Vagina (tissue), 2 donors: Measurements from ENCODE around the gene GRM4.

Experiments
- CTCF ChIP-seq, 3 experiments: fragments of 450-650 bp in 2 of 3; fragments of 200-600 bp in 1 of 3; sonication (generic) in 1 of 3; IDR thresholded peaks; one replicate each; pipeline ENCODE4 v1.5.1; 2017 to 2019; ENCODE audit warnings: antibody characterized with exemption in 3 of 3, mild to moderate bottlenecking in 2 of 3, moderate library complexity in 2 of 3
- POLR2A ChIP-seq, 2 donors: fragments of 450-650 bp; IDR thresholded peaks; one replicate each; pipeline ENCODE4 v1.6.1; 2017; ENCODE audit warnings: antibody characterized with exemption in 2 of 2, mild to moderate bottlenecking in 2 of 2, moderate library complexity in 2 of 2

DNA sequence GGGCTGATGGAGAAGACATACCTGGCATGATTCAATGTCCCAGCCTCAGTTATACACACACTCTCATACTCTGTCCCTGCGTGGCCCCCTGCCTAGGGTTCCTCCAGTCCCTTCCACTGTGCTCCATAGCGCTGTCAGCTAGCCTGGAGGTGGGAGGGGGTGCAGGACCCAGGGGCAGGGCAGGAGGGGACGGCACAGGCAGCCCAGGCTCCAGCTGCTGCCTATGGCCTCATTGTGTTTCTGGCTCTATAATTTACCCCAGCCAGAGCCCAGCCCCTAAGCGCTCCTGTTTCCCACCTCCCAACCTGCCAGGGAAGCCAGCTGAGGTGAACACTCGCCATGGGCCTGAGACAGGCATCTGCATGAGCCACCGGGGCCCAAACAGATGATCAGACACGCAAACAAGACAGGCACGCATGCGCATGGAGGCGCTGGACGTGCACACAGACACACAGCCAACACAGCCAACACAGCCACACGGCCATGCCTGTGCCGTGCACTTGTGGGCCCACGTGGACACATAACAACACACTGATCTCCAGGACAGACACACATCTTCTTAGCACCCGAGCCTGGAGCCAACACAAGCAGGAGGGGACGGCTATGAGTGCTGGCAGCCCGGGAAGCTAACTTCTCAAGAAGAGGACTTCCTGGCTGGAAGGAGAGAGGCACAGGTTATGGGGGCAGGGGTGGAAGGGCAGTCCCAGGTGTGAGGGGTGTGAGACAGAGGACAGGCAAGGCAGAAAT is 124.9 kb downstream of the GRM4 start:
- TF ChIP-seq CTCF (IDR thresholded peaks at IDR 0.05) (no peak), POLR2A (IDR thresholded peaks at IDR 0.05) (no peak)
